ENCODE measurements around the gene PTPRD. TPM values are rescaled to one million over a fixed set of nuclear protein-coding genes. Genes with fewer than 3 reads are reported as not detected.

The PTPRD gene
- total RNA-seq, 1 experiment from 2014 or later: not detected

GRCh38 chr9:10112070-10112469, 500.7 kb downstream of the PTPRD start:
- POLR2A ChIA-PET (ENCODE audit: low non-redundant PET): no interaction called here
- no peak for TF ChIP-seq CTCF (conservative IDR thresholded peaks at IDR 0.05; ENCODE audit: low read depth, low read length)
- TF ChIP-seq EZH2 (IDR thresholded peaks at IDR 0.05; ENCODE audit: borderline replicate concordance, low read depth, low read length, poor library complexity, severe bottlenecking): no peak
- no TSS peak for BruUV-seq (replicated peaks)

GRCh38 chr9:10108815-10109214, 504.0 kb downstream of the PTPRD start:
- no peak for DNase-seq (ENCODE audit: low spot score)
- no TSS peak for BruUV-seq (replicated peaks)
- Histone ChIP-seq H3K9me3 (ENCODE audit: low read depth, low read length, poor library complexity, severe bottlenecking) (no peaks in the 10 kb centered on the region), H3K27ac (ENCODE audit: low read depth, low read length, poor library complexity, severe bottlenecking) (no peak overlapping the region), H3K4me3 (ENCODE audit: low read depth, low read length, poor library complexity, severe bottlenecking) (no peak overlapping the region), H3K27me3 (replicated peaks; ENCODE audit: insufficient read depth, low read depth, low read length, poor library complexity) (no peaks in the 10 kb centered on the region), H3K36me3 (ENCODE audit: insufficient read depth, low read length, poor library complexity, severe bottlenecking) (no peaks in the 10 kb centered on the region), H3K4me1 (ENCODE audit: insufficient read depth, low read length, poor library complexity, severe bottlenecking) (no peaks in the 10 kb centered on the region)
- ChIA-PET CTCF (no interaction called here), POLR2A (ENCODE audit: low non-redundant PET) (no interaction called here)
- TF ChIP-seq EZH2 (IDR thresholded peaks at IDR 0.05; ENCODE audit: borderline replicate concordance, low read depth, low read length, poor library complexity, severe bottlenecking) (no peak), CTCF (conservative IDR thresholded peaks at IDR 0.05; ENCODE audit: low read depth, low read length) (no peak)
- intact Hi-C loops (cut with micrococcal nuclease; ENCODE audit: unreplicated experiment): no loop called here

More at GRCh38 chr9:10112070-10112469, 500.7 kb downstream of the PTPRD start:
- no peaks in the 10 kb centered on the region for H3K27me3 ChIP-seq (replicated peaks; ENCODE audit: insufficient read depth, low read depth, low read length, poor library complexity)
- no peaks in the 10 kb centered on the region for H3K36me3 ChIP-seq (ENCODE audit: insufficient read depth, low read length, poor library complexity, severe bottlenecking)
- no peak overlapping the region for H3K27ac ChIP-seq (ENCODE audit: low read depth, low read length, poor library complexity, severe bottlenecking)
- H3K9me3 ChIP-seq (ENCODE audit: low read depth, low read length, poor library complexity, severe bottlenecking): no peaks in the 10 kb centered on the region
- H3K4me1 ChIP-seq (ENCODE audit: insufficient read depth, low read length, poor library complexity, severe bottlenecking): no peaks in the 10 kb centered on the region
- H3K4me3 ChIP-seq (ENCODE audit: low read depth, low read length, poor library complexity, severe bottlenecking): no peak overlapping the region
- DNase-seq (ENCODE audit: low spot score): no peak
- intact Hi-C loops (cut with micrococcal nuclease; ENCODE audit: unreplicated experiment): no loop called here
- CTCF ChIA-PET: no interaction called here

- ChIA-PET CTCF (no interaction called here), POLR2A (ENCODE audit: low non-redundant PET) (no interaction called here)
- Histone ChIP-seq H3K9me3 (ENCODE audit: low read depth, low read length, poor library complexity, severe bottlenecking) (no peaks in the 10 kb centered on the region), H3K4me3 (ENCODE audit: low read depth, low read length, poor library complexity, severe bottlenecking) (no peak overlapping the region), H3K27ac (ENCODE audit: low read depth, low read length, poor library complexity, severe bottlenecking) (no peak overlapping the region), H3K27me3 (replicated peaks; ENCODE audit: insufficient read depth, low read depth, low read length, poor library complexity) (no peaks in the 10 kb centered on the region), H3K4me1 (ENCODE audit: insufficient read depth, low read length, poor library complexity, severe bottlenecking) (no peaks in the 10 kb centered on the region), H3K36me3 (ENCODE audit: insufficient read depth, low read length, poor library complexity, severe bottlenecking) (no peaks in the 10 kb centered on the region)
- DNase-seq (ENCODE audit: low spot score): no peak
- intact Hi-C loops (cut with micrococcal nuclease; ENCODE audit: unreplicated experiment): no loop called here
- BruUV-seq (replicated peaks): no TSS peak
- no peak for TF ChIP-seq CTCF (conservative IDR thresholded peaks at IDR 0.05; ENCODE audit: low read depth, low read length)
- TF ChIP-seq EZH2 (IDR thresholded peaks at IDR 0.05; ENCODE audit: borderline replicate concordance, low read depth, low read length, poor library complexity, severe bottlenecking): no peak
Observed at GRCh38 chr9:10104774-10105173, 508.0 kb downstream of the PTPRD start.
